Measurements from ENCODE around the gene NPNT.
A peak's percentile ranks its signal among the peaks of the same experiment; 100 is the strongest.
"Not testable (repeated sequence)": the region's sequence is repeated elsewhere in the genome, so short reads cannot be mapped to it uniquely, and the experiment has no call there.

Gene NPNT

GRCh38 chr4:105894660-105895582 is at the start of gene NPNT:
TSS of gene NPNT (plus strand) at chr4:105895471. CDS start at chr4:105895653, 182 bp downstream.
- peak; percentile 24 for DNase-seq (ENCODE audit: low read depth)

GRCh38 chr4:105845559-105845958 is 49.7 kb upstream of the NPNT start:
- DNase-seq (ENCODE audit: low read depth): no peak

- DNase-seq (ENCODE audit: low read depth): not testable (repeated sequence)
These were observed 46.9 kb upstream of the NPNT start for GRCh38 chr4:105848359-105848758.

- DNase-seq (ENCODE audit: low read depth): no peak
These were observed 44.1 kb upstream of the NPNT start for GRCh38 chr4:105851196-105851595.

DNA sequence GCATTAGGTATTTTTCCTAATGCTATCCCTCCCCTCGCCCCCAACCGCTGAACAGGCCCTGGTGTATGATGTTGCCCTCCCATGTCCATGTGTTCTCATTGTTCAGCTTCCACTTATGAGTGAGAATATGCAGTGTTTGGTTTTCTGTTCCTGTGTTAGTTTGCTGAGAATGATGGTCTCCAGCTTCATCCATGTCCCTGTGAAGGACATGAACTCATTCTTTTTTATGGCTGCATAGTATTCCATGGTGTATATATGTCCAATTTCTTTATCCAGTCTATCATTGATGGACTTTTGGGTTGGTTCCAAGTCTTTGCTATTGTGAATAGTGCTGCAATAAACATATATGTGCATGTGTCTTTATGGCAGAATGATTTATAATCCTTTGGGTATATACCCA is 43.0 kb upstream of the NPNT start:
- not testable (repeated sequence) for DNase-seq (ENCODE audit: low read depth)

DNA sequence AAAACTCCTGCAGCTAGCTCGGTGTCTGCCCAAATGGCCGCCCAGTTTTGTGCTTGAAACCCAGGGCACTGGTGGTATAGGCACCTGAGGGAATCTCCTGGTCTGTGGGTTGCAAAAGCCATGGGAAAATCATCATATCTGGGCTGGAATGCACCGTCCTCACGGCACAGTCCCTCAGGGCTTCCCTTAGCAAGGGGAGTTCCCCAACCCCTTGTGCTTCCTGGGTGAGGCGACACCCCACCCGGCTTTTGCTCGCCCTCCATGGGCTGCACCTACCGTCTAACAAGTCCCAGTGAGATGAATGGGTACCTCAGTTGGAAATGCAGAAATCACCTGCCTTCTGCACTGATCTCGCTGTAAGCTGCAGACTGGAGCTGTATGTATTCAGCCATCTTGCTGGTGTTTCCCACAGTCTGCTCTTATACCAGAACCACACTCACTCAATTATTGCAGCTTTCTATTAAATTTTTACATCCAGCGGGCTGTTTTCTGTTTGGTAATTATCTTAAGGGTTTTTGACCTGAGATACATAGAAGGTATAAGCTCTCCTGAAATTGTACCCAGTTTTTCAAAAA is 36.7 kb upstream of the NPNT start:
- no peak for DNase-seq (ENCODE audit: low read depth)

DNA sequence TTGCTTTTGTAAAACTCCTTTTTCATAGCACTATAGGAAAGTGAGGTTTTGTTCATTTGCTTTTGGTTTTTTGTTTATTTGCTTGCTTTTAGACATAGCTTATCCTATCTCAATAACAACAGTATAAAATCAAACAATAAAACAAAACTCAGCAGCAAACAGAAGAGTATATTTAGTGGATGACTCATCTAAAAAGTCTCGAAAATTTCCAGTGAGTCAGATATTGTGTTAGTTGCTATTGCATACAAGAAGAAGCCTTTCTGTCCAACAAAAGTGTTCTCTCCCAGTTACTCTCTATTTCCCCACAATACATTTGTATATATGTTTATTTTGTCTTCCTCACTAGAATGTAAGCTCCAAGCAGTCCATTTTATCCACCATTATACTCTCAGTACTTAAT is 36.0 kb upstream of the NPNT start:
- DNase-seq (ENCODE audit: low read depth): peak; percentile 50

DNA sequence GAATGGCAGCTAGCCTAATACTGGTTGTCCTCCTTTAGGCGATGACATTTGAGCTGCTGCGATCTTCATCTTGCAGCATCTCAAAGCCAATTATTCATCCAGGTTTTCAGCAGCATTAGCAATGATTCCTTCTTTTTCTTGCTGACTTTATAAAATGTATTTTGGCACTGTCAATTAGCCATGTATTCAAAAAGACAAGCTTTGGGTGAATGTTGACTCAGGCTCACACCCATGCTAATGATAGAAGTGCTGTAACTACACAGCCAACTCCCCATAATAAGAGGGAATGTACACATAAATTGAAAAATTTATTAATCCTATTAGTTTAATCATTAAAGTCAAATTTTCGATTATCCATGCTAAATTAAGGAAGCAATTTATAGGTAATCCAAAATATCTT is 24.3 kb upstream of the NPNT start:
- DNase-seq (ENCODE audit: low read depth): no peak

- no peak for DNase-seq (ENCODE audit: low read depth)
These were observed 23.3 kb upstream of the NPNT start for GRCh38 chr4:105871997-105872396.

GRCh38 chr4:105875233-105875632 is 20.0 kb upstream of the NPNT start:
- no peak for DNase-seq (ENCODE audit: low read depth)

GRCh38 chr4:105878668-105879067 is 16.6 kb upstream of the NPNT start:
- no peak for DNase-seq (ENCODE audit: low read depth)

DNA sequence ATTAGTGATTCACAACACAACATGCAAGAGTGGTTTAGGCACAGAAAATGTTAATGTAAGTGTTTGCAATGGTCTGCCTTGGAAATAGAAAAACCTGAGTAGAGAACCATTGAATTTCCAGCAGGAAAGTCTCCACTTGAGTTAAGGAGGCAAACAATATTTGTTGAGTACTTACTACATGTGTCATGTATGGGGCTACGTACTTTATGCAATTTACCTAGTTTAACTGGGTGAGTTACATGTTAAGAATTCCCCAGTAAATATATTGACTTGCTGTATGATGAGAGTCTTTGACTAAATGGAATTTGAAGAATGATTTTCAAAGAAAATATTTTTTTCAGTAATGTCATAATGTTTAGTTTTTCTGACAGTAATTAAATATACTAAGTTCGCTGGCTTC is 7.8 kb upstream of the NPNT start:
- no peak for DNase-seq (ENCODE audit: low read depth)

GRCh38 chr4:105895583-105896460 is 551 bp downstream of the NPNT start:
- no peak for DNase-seq (ENCODE audit: low read depth)

GRCh38 chr4:105896461-105896942 is 1.2 kb downstream of the NPNT start:
- DNase-seq (ENCODE audit: low read depth): no peak

GRCh38 chr4:105896984-105897775 is 1.9 kb downstream of the NPNT start:
- DNase-seq (ENCODE audit: low read depth): no peak

DNA sequence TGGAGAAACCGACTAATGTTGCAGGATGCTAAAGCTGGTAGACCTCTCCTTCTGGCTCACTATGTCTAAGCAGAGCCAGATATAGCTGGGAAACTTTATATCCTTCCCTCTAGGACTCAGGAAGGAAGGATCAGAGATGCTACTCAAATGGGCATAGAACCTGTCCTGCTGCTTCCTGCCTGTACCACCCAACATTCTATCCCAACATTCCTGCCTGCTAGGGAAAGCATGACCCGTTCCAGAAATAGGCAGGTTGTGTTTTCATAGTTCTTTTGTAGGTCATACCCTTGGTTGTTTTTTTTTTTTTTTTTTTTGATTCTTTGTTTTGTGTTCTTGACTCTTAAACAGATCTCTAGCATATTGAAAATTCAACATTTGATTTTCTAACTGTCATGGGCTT is 5.3 kb downstream of the NPNT start:
- DNase-seq (ENCODE audit: low read depth): no peak

- no peak for DNase-seq (ENCODE audit: low read depth)
These were observed 7.4 kb downstream of the NPNT start for GRCh38 chr4:105902550-105903262.

- DNase-seq (ENCODE audit: low read depth): peak; percentile 6
These were observed 14.6 kb downstream of the NPNT start for GRCh38 chr4:105909787-105910281.

DNA sequence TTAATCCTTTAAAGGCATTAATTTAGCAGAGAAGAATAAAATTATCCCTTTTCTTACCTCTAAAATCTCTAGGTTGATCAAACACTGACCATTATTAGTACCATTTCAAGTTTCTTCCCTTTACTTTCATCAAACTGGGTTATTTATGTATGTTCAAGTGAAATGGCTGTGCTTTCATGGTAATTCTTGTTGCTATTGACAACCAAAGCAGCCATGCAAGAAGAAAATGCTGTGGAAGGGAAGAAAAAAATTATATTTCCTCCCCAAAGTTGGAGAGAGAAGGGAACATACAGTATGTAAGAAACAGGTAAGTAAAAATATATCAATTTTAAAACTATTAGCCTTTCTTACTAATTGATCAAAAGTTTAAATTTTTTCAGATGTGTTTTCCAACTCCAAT is 16.2 kb downstream of the NPNT start:
- no peak for DNase-seq (ENCODE audit: low read depth)

DNA sequence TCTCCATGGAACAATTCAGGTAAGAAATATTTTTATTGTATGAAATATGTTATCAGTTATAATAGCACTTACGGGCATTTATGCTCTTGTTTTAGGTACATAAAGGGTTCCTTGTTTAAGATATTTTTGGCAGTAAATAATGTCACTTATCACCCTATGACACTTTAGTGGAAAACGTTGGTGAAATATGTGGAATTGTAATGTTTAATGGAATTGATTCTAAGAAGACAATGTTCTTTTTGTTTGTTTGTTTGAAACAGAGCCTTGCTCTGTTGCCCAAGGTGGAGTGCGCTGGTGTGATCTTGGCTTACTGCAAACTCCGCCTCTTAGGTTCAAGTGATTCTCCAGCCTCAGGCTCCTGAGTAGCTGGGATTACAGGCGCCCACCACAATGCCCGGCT is 17.4 kb downstream of the NPNT start:
- DNase-seq (ENCODE audit: low read depth): no peak

Measured in stromal cell of bone marrow (primary cell).